Peyer's patch (tissue), 4 donors: ENCODE data around the gene TBXA2R. TPM values are rescaled to one million over a fixed set of nuclear protein-coding genes. Genes with fewer than 3 reads are reported as not detected.

ENCODE experiments used
- DNase-seq, 3 donors: peaks; one replicate each; pipeline ENCODE4 v3.0.0-alpha.2; 2017 to 2019
- H3K27ac ChIP-seq, 4 donors: fragments of 200-600 bp; sonication (generic); one replicate each; pipeline ENCODE4 v1.5.1; 2016 to 2019
- H3K27me3 ChIP-seq, 2 donors: fragments of 200-600 bp; sonication (generic); one replicate each; pipeline ENCODE4 v1.5.1; 2019
- H3K36me3 ChIP-seq, 3 donors: fragments of 200-600 bp; sonication (generic); one replicate each; pipeline ENCODE4 v1.5.1; 2016 to 2019
- H3K4me1 ChIP-seq, 4 donors: fragments of 200-600 bp; sonication (generic); one replicate each; pipeline ENCODE4 v1.5.1; 2016 to 2019
- H3K4me3 ChIP-seq, 4 donors: fragments of 200-600 bp; sonication (generic); 1 replicate in 3 of 4; 2 replicates in 1 of 4; pipeline ENCODE4 v1.5.1; 2016 to 2019; ENCODE audit warnings: mild to moderate bottlenecking in 1 of 4
- H3K9me3 ChIP-seq, 4 donors: fragments of 200-600 bp; sonication (generic); one replicate each; pipeline ENCODE4 v1.5.1; 2016 to 2019; ENCODE audit warnings: mild to moderate bottlenecking in 1 of 4
- POLR2A ChIP-seq, 2 donors: fragments of 450-650 bp; IDR thresholded peaks; one replicate each; pipeline ENCODE4 v1.5.1; 2017; ENCODE audit warnings: antibody characterized with exemption in 2 of 2, mild to moderate bottlenecking in 2 of 2, moderate library complexity in 2 of 2
- total RNA-seq, 4 donors: library from RNA; depleted of rRNA; stranded (reverse); fragments of >200 nt; gene quantifications; one replicate each; pipeline ENCODE4 v1.1.0, GENCODE V29; 2016
- TF ChIP-seq, protein P1 (sequence below), 6 experiments: fragments of 450-650 bp in 4 of 6; fragments of 200-600 bp in 2 of 6; sonication (generic) in 1 of 6; IDR thresholded peaks; one replicate each; pipeline ENCODE4 v1.5.1; 2017 to 2019; ENCODE audit warnings: antibody characterized with exemption in 6 of 6, mild to moderate bottlenecking in 3 of 6, moderate library complexity in 1 of 6

TBXA2R gene
- total RNA-seq, 4 donors from 2014 or later = 0.80 to 5.0 (median 1.6) TPM; not detected in 1

DNA sequence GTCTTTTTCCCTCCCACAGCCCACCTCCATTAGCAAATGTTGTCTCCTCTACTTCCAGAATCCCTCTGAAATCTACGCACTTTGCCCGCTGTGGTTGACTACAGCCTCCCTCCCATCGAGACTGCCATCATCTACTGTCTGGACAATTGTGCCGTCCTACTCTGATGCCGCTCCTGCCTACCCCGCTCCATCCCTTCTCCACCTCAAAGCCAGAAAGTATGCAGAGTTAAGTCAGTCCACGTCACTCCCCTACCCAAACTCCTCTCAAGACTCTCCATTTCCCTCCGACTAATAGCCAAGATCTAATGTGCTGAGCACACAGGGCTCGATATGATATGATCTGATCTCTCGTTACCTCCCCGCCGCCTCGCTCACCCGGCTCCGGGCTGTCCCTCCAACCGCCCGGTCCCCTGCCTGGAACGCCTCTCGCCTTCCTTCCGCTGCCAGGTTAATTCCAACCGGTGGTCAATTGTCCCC, 19.4 kb upstream of the TBXA2R start:
- Histone ChIP-seq H3K4me1 (peaks cover 0 to 19% (median 8%) of the 10 kb centered on the region in 4 donors), H3K36me3 (peaks cover 0 to 28% (median 0%) of the 10 kb centered on the region in 3 donors), H3K9me3 (no peaks in the 10 kb centered on the region), H3K27me3 (no peaks in the 10 kb centered on the region), H3K4me3 (peak overlapping the region; percentile 83 to 100 (median 90)), H3K27ac (peak overlapping the region; percentile 90 to 98 (median 92))
- no peak for DNase-seq
- TF ChIP-seq, protein P1, sequence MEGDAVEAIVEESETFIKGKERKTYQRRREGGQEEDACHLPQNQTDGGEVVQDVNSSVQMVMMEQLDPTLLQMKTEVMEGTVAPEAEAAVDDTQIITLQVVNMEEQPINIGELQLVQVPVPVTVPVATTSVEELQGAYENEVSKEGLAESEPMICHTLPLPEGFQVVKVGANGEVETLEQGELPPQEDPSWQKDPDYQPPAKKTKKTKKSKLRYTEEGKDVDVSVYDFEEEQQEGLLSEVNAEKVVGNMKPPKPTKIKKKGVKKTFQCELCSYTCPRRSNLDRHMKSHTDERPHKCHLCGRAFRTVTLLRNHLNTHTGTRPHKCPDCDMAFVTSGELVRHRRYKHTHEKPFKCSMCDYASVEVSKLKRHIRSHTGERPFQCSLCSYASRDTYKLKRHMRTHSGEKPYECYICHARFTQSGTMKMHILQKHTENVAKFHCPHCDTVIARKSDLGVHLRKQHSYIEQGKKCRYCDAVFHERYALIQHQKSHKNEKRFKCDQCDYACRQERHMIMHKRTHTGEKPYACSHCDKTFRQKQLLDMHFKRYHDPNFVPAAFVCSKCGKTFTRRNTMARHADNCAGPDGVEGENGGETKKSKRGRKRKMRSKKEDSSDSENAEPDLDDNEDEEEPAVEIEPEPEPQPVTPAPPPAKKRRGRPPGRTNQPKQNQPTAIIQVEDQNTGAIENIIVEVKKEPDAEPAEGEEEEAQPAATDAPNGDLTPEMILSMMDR (IDR thresholded peaks at IDR 0.05) = no peak
- no peak for TF ChIP-seq POLR2A (IDR thresholded peaks at IDR 0.05)

DNA sequence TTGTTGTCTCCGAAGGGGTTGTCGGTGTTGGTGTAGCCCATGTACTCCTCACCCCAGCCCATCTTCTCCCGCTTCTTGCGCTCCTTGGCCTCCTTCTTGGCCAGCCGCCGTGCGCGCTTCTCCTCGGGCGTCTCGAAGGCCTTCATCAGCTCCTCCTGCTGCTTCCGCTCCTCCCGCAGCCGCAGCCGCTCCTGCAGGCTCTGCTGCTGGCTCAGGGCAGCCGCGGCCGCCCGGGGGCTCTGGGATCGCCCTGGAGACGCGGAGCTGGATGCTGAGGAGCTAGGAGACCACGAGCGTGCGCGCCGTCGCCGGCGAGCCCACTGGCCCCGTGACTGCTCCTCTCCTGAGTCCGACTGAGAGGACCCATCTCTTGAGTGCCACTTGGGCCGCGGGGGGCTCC, 17.0 kb upstream of the TBXA2R start:
- no peak overlapping the region for H3K27ac ChIP-seq
- H3K27me3 ChIP-seq = no peaks in the 10 kb centered on the region
- H3K9me3 ChIP-seq = no peaks in the 10 kb centered on the region
- DNase-seq = no peak
- no peak for TF ChIP-seq POLR2A (IDR thresholded peaks at IDR 0.05)
- TF ChIP-seq, protein P1 (IDR thresholded peaks at IDR 0.05) = no peak
- peaks cover 0 to 44% (median 0%) of the 10 kb centered on the region in 3 donors for H3K36me3 ChIP-seq
- no peak overlapping the region for H3K4me3 ChIP-seq
- H3K4me1 ChIP-seq = peaks cover 0 to 19% (median 8%) of the 10 kb centered on the region in 4 donors

- H3K27me3 ChIP-seq = no peaks in the 10 kb centered on the region
- peaks cover 0 to 30% (median 8%) of the 10 kb centered on the region in 4 donors for H3K4me1 ChIP-seq
- H3K4me3 ChIP-seq = no peak overlapping the region
- H3K9me3 ChIP-seq = no peaks in the 10 kb centered on the region
- H3K27ac ChIP-seq = no peak overlapping the region
- TF ChIP-seq, protein P1 (IDR thresholded peaks at IDR 0.05) = no peak
- DNase-seq = no peak
- peaks cover 0 to 49% (median 0%) of the 10 kb centered on the region in 3 donors for H3K36me3 ChIP-seq
These were observed 15.5 kb upstream of the TBXA2R start for GRCh38 chr19:3622224-3622623.

- no peak for DNase-seq
- H3K36me3 ChIP-seq = peaks cover 0 to 53% (median 0%) of the 10 kb centered on the region in 3 donors
- H3K4me3 ChIP-seq = no peak overlapping the region
- no peaks in the 10 kb centered on the region for H3K9me3 ChIP-seq
- H3K4me1 ChIP-seq = peaks cover 0 to 30% (median 8%) of the 10 kb centered on the region in 4 donors
- no peaks in the 10 kb centered on the region for H3K27me3 ChIP-seq
- TF ChIP-seq, protein P1 (IDR thresholded peaks at IDR 0.05) = no peak
- no peak for TF ChIP-seq POLR2A (IDR thresholded peaks at IDR 0.05)
- H3K27ac ChIP-seq = no peak overlapping the region
These were observed 15.0 kb upstream of the TBXA2R start for GRCh38 chr19:3621689-3622088.

GRCh38 chr19:3620817-3621547, 14.3 kb upstream of the TBXA2R start:
- no peaks in the 10 kb centered on the region for H3K27me3 ChIP-seq
- H3K4me1 ChIP-seq = peaks cover 0 to 30% (median 6%) of the 10 kb centered on the region in 4 donors
- H3K9me3 ChIP-seq = no peaks in the 10 kb centered on the region
- H3K27ac ChIP-seq = no peak overlapping the region
- H3K4me3 ChIP-seq = no peak overlapping the region
- DNase-seq = no peak
- TF ChIP-seq POLR2A (IDR thresholded peaks at IDR 0.05) = no peak
- TF ChIP-seq, protein P1 (IDR thresholded peaks at IDR 0.05) = no peak
- peaks cover 0 to 60% (median 0%) of the 10 kb centered on the region in 3 donors for H3K36me3 ChIP-seq
